ENCODE measurements around the gene DPYSL5.

- TF ChIP-seq CTCF (IDR thresholded peaks at IDR 0.05) (no peak), POLR2A (IDR thresholded peaks at IDR 0.05) (no peak), EP300 (IDR thresholded peaks at IDR 0.05) (no peak)
These were observed 116.7 kb downstream of the DPYSL5 start for GRCh38 chr2:26964446-26965130.
